OCI-LY1 (cell line): ENCODE measurements around the gene ATXN7.

Experiments used
- CTCF ChIP-seq: fragments of 200-600 bp; sonication (generic), shearing (Covaris generic); IDR thresholded peaks from 2 replicates; pipeline ENCODE4 v1.5.1; 2017; ENCODE audit warnings: mild to moderate bottlenecking, antibody characterized with exemption, low read length, moderate library complexity, mixed read lengths
- EZH2 ChIP-seq: fragments of 200-600 bp; sonication (generic), shearing (Covaris generic); IDR thresholded peaks from 2 replicates; pipeline ENCODE4 v1.8.0; 2017; ENCODE audit warnings: borderline replicate concordance, mixed run types, mild to moderate bottlenecking, antibody characterized with exemption, low read length, moderate library complexity, mixed read lengths

- TF ChIP-seq CTCF (no peak), EZH2 (no peak)
Measured at GRCh38 chr3:63864965-63865327, 1.3 kb downstream of the ATXN7 start.
